ENCODE data around the gene H1-8.

H1-8 gene

GRCh38 chr3:129586746-129587430 lies 43.9 kb downstream of the H1-8 start:
- Histone ChIP-seq H4K8ac (ENCODE audit: low read depth, low read length) (no peak overlapping the region), H2AK5ac (ENCODE audit: low read length) (no peak overlapping the region), H3K18ac (ENCODE audit: low read length) (no peak overlapping the region), H3K4ac (ENCODE audit: low read depth, low read length) (no peak overlapping the region), H2BK120ac (ENCODE audit: low read depth, low read length) (no peak overlapping the region), H3K9ac (ENCODE audit: low read length) (no peak overlapping the region), H2BK15ac (replicated peaks; ENCODE audit: low read depth) (no peak overlapping the region), H2BK5ac (ENCODE audit: low read length) (no peak overlapping the region), H3K56ac (ENCODE audit: low read length) (no peak overlapping the region), H3K27ac (ENCODE audit: low read depth, low read length) (no peak overlapping the region), H3K23ac (ENCODE audit: low read length) (no peak overlapping the region), H3K79me2 (ENCODE audit: control insufficient read depth, insufficient read depth, low read length) (peaks cover 19% of the 10 kb centered on the region), H3K4me1 (ENCODE audit: control insufficient read depth, low read depth, low read length) (peaks cover 2% of the 10 kb centered on the region), H3K79me1 (ENCODE audit: low read length) (peaks cover 10% of the 10 kb centered on the region), H3K4me2 (ENCODE audit: low read length) (no peak overlapping the region), H3K4me3 (ENCODE audit: low read length) (no peak overlapping the region), H4K5ac (ENCODE audit: low read length) (no peak overlapping the region), H3K27me3 (ENCODE audit: insufficient read depth, low read length, poor library complexity) (no peaks in the 10 kb centered on the region), H3K36me3 (ENCODE audit: control insufficient read depth, insufficient read depth, low read length) (peaks cover 3% of the 10 kb centered on the region)
- no CpG with 5 or more reads among the region's 17 CpGs for WGBS (ENCODE audit: extremely low coverage, insufficient coverage, low lambda C conversion rate)
- no peak for DNase-seq

- Histone ChIP-seq H3K79me2 (ENCODE audit: control insufficient read depth, insufficient read depth, low read length) (peaks cover 21% of the 10 kb centered on the region), H3K4me1 (ENCODE audit: control insufficient read depth, low read depth, low read length) (peaks cover 4% of the 10 kb centered on the region), H3K79me1 (ENCODE audit: low read length) (peaks cover 10% of the 10 kb centered on the region), H2BK15ac (replicated peaks; ENCODE audit: low read depth) (no peak overlapping the region), H4K5ac (ENCODE audit: low read length) (no peak overlapping the region), H3K4ac (ENCODE audit: low read depth, low read length) (no peak overlapping the region), H3K4me2 (ENCODE audit: low read length) (no peak overlapping the region), H3K18ac (ENCODE audit: low read length) (no peak overlapping the region), H3K56ac (ENCODE audit: low read length) (no peak overlapping the region), H3K27ac (ENCODE audit: low read depth, low read length) (no peak overlapping the region), H3K36me3 (ENCODE audit: control insufficient read depth, insufficient read depth, low read length) (peaks cover 3% of the 10 kb centered on the region), H3K23ac (ENCODE audit: low read length) (no peak overlapping the region), H3K9ac (ENCODE audit: low read length) (no peak overlapping the region), H2BK120ac (ENCODE audit: low read depth, low read length) (no peak overlapping the region), H2AK5ac (ENCODE audit: low read length) (no peak overlapping the region), H3K4me3 (ENCODE audit: low read length) (no peak overlapping the region), H2BK5ac (ENCODE audit: low read length) (no peak overlapping the region), H3K27me3 (ENCODE audit: insufficient read depth, low read length, poor library complexity) (no peaks in the 10 kb centered on the region), H4K8ac (ENCODE audit: low read depth, low read length) (no peak overlapping the region)
- no CpG with 5 or more reads among the region's 10 CpGs for WGBS (ENCODE audit: extremely low coverage, insufficient coverage, low lambda C conversion rate)
- DNase-seq, result no peak
Observed at GRCh38 chr3:129587566-129588210, 44.7 kb downstream of the H1-8 start.

GRCh38 chr3:129590215-129590614 lies 47.2 kb downstream of the H1-8 start:
- no peak overlapping the region for H3K23ac ChIP-seq (ENCODE audit: low read length)
- H3K4ac ChIP-seq (ENCODE audit: low read depth, low read length), result no peak overlapping the region
- peaks cover 28% of the 10 kb centered on the region for H3K79me2 ChIP-seq (ENCODE audit: control insufficient read depth, insufficient read depth, low read length)
- no peak overlapping the region for H3K4me3 ChIP-seq (ENCODE audit: low read length)
- H3K18ac ChIP-seq (ENCODE audit: low read length), result no peak overlapping the region
- no peak overlapping the region for H3K9ac ChIP-seq (ENCODE audit: low read length)
- no peak overlapping the region for H2AK5ac ChIP-seq (ENCODE audit: low read length)
- no peaks in the 10 kb centered on the region for H3K36me3 ChIP-seq (ENCODE audit: control insufficient read depth, insufficient read depth, low read length)
- H3K56ac ChIP-seq (ENCODE audit: low read length), result peak overlapping the region; percentile 44
- H3K4me2 ChIP-seq (ENCODE audit: low read length), result no peak overlapping the region
- peaks cover 12% of the 10 kb centered on the region for H3K4me1 ChIP-seq (ENCODE audit: control insufficient read depth, low read depth, low read length)
- H2BK5ac ChIP-seq (ENCODE audit: low read length), result no peak overlapping the region
- H3K27me3 ChIP-seq (ENCODE audit: insufficient read depth, low read length, poor library complexity), result no peaks in the 10 kb centered on the region
- no peak overlapping the region for H4K5ac ChIP-seq (ENCODE audit: low read length)
- H2BK120ac ChIP-seq (ENCODE audit: low read depth, low read length), result no peak overlapping the region
- no peak overlapping the region for H3K27ac ChIP-seq (ENCODE audit: low read depth, low read length)
- H2BK15ac ChIP-seq (replicated peaks; ENCODE audit: low read depth), result no peak overlapping the region
- WGBS (ENCODE audit: extremely low coverage, insufficient coverage, low lambda C conversion rate), result no CpG with 5 or more reads among the region's 8 CpGs
- no peak overlapping the region for H4K8ac ChIP-seq (ENCODE audit: low read depth, low read length)
- no peak for DNase-seq
- H3K79me1 ChIP-seq (ENCODE audit: low read length), result peaks cover 15% of the 10 kb centered on the region

GRCh38 chr3:129591932-129592331 lies 49.0 kb downstream of the H1-8 start:
- DNase-seq, result no peak
- Histone ChIP-seq H3K9ac (ENCODE audit: low read length) (peak overlapping the region; percentile 75), H3K79me2 (ENCODE audit: control insufficient read depth, insufficient read depth, low read length) (peaks cover 45% of the 10 kb centered on the region), H3K18ac (ENCODE audit: low read length) (no peak overlapping the region), H3K56ac (ENCODE audit: low read length) (peak overlapping the region; percentile 84), H3K4ac (ENCODE audit: low read depth, low read length) (no peak overlapping the region), H4K8ac (ENCODE audit: low read depth, low read length) (no peak overlapping the region), H3K23ac (ENCODE audit: low read length) (peak overlapping the region; percentile 10), H2BK15ac (replicated peaks; ENCODE audit: low read depth) (no peak overlapping the region), H2BK120ac (ENCODE audit: low read depth, low read length) (no peak overlapping the region), H3K36me3 (ENCODE audit: control insufficient read depth, insufficient read depth, low read length) (no peaks in the 10 kb centered on the region), H3K4me3 (ENCODE audit: low read length) (no peak overlapping the region), H2BK5ac (ENCODE audit: low read length) (peak overlapping the region; percentile 33), H2AK5ac (ENCODE audit: low read length) (no peak overlapping the region), H3K27me3 (ENCODE audit: insufficient read depth, low read length, poor library complexity) (no peaks in the 10 kb centered on the region), H3K4me2 (ENCODE audit: low read length) (no peak overlapping the region), H3K79me1 (ENCODE audit: low read length) (peaks cover 19% of the 10 kb centered on the region), H4K5ac (ENCODE audit: low read length) (no peak overlapping the region), H3K4me1 (ENCODE audit: control insufficient read depth, low read depth, low read length) (peaks cover 16% of the 10 kb centered on the region), H3K27ac (ENCODE audit: low read depth, low read length) (peak overlapping the region; percentile 49)
- no CpG with 5 or more reads among the region's 8 CpGs for WGBS (ENCODE audit: extremely low coverage, insufficient coverage, low lambda C conversion rate)

- peak; percentile 85 for DNase-seq
- H3K4me3 ChIP-seq (ENCODE audit: low read length), result no peak overlapping the region
- peak overlapping the region; percentile 89 for H3K4ac ChIP-seq (ENCODE audit: low read depth, low read length)
- no peak overlapping the region for H2BK15ac ChIP-seq (replicated peaks; ENCODE audit: low read depth)
- H3K79me2 ChIP-seq (ENCODE audit: control insufficient read depth, insufficient read depth, low read length), result peaks cover 52% of the 10 kb centered on the region
- peak overlapping the region; percentile 36 for H3K4me2 ChIP-seq (ENCODE audit: low read length)
- peak overlapping the region; percentile 88 for H2BK5ac ChIP-seq (ENCODE audit: low read length)
- peaks cover 19% of the 10 kb centered on the region for H3K79me1 ChIP-seq (ENCODE audit: low read length)
- peak overlapping the region; percentile 75 for H3K9ac ChIP-seq (ENCODE audit: low read length)
- no peaks in the 10 kb centered on the region for H3K27me3 ChIP-seq (ENCODE audit: insufficient read depth, low read length, poor library complexity)
- peak overlapping the region; percentile 87 for H2AK5ac ChIP-seq (ENCODE audit: low read length)
- no peak overlapping the region for H4K8ac ChIP-seq (ENCODE audit: low read depth, low read length)
- WGBS (ENCODE audit: extremely low coverage, insufficient coverage, low lambda C conversion rate), result no CpG with 5 or more reads among the region's 26 CpGs
- peak overlapping the region; percentile 86 for H3K56ac ChIP-seq (ENCODE audit: low read length)
- peak overlapping the region; percentile 61 for H2BK120ac ChIP-seq (ENCODE audit: low read depth, low read length)
- H3K36me3 ChIP-seq (ENCODE audit: control insufficient read depth, insufficient read depth, low read length), result no peaks in the 10 kb centered on the region
- H3K18ac ChIP-seq (ENCODE audit: low read length), result peak overlapping the region; percentile 29
- peak overlapping the region; percentile 71 for H3K27ac ChIP-seq (ENCODE audit: low read depth, low read length)
- no peak overlapping the region for H3K23ac ChIP-seq (ENCODE audit: low read length)
- no peak overlapping the region for H4K5ac ChIP-seq (ENCODE audit: low read length)
- H3K4me1 ChIP-seq (ENCODE audit: control insufficient read depth, low read depth, low read length), result peaks cover 20% of the 10 kb centered on the region
Observed at GRCh38 chr3:129592381-129593131, 49.6 kb downstream of the H1-8 start.
